HepG2 (cell line): Measurements from ENCODE around the gene SATB1. TPM values are rescaled to one million over a fixed set of nuclear protein-coding genes. Genes with fewer than 3 reads are reported as not detected.

Experiments
- ATAC-seq: fragments of 200-7000 bp; cut with Tn5 transposase; 3 replicates; pipeline ENCODE4 v1.9.1; 2020; ENCODE audit warnings: mild to moderate bottlenecking, moderate library complexity
- BruUV-seq: library from RNA; stranded (reverse); fragments of 400-500 nt; replicated peaks from 2 replicates; lab custom pipeline; 2021; lab: Mats Ljungman, UMichigan
- CTCF ChIA-PET: fragments of 300-600 bp; formaldehyde crosslinking; extraction: SDS; loops from one replicate; lab custom pipeline; 2021; ENCODE audit warnings: low total read pairs, inconsistent platforms, low intra/inter-chr PET ratio; lab: Yijun Ruan, JAX
- POLR2A ChIA-PET: fragments of 350-600 bp; sonication (Branson Sonifier 250); formaldehyde crosslinking; loops from one replicate; lab custom pipeline; 2020; ENCODE audit warnings: antibody characterized with exemption, inconsistent platforms; lab: Yijun Ruan, JAX
- DNase-seq: peaks from one replicate; pipeline ENCODE4 v3.0.0-alpha.2; 2015; ENCODE audit warnings: low spot score
- FAIRE-seq: peaks from 3 replicates; lab custom pipeline; 2011; peaks lifted over from hg19 to GRCh38; lab: Jason Lieb, UNC
- H2AFZ ChIP-seq: one replicate; pipeline ENCODE4 v1.6.1; 2011; ENCODE audit warnings: low read length, inconsistent platforms
- H3K27ac ChIP-seq: fragments of 300-600 bp; 3 replicates; pipeline ENCODE4 v1.8.0; 2011; ENCODE audit warnings: mixed run types, mild to moderate bottlenecking, mixed read lengths, low read length, inconsistent platforms; ENCODE audit not compliant: insufficient read depth; ENCODE audit errors: extremely low read length
- H3K27me3 ChIP-seq, 2 experiments: fragments of 200-600 bp in 1 of 2; 2 replicates in 1 of 2; 3 replicates in 1 of 2; pipeline versions ENCODE4 v1.6.0 to v1.8.0; 2011; ENCODE audit warnings: low read length in 2 of 2, mild to moderate bottlenecking in 2 of 2, moderate library complexity in 2 of 2, inconsistent platforms in 1 of 2; ENCODE audit not compliant: insufficient read depth in 2 of 2, control insufficient read depth in 1 of 2
- H3K36me3 ChIP-seq, 2 experiments: fragments of 200-600 bp in 1 of 2; replicated peaks in 1 of 2; 2 replicates in 1 of 2; 3 replicates in 1 of 2; pipeline versions ENCODE4 v1.5.1 to v1.8.0; 2011; ENCODE audit warnings: low read length in 2 of 2, inconsistent platforms in 1 of 2; ENCODE audit not compliant: insufficient read depth in 2 of 2, control insufficient read depth in 1 of 2
- H3K4me1 ChIP-seq: 2 replicates; pipeline ENCODE4 v1.5.1; 2012; ENCODE audit warnings: low read length, inconsistent platforms; ENCODE audit not compliant: insufficient read depth
- H3K4me2 ChIP-seq: 2 replicates; pipeline ENCODE4 v1.6.0; 2011; ENCODE audit warnings: low read depth, low read length, inconsistent platforms
- H3K4me3 ChIP-seq, 3 experiments: fragments of 200-600 bp in 1 of 3; sonication (generic), shearing (Covaris generic) in 1 of 3; replicated peaks in 1 of 3; 2 replicates each; pipeline ENCODE4 v1.5.1; 2011 to 2016; ENCODE audit warnings: low read length in 3 of 3, inconsistent platforms in 2 of 3, low read depth in 2 of 3, mild to moderate bottlenecking in 2 of 3, control low read depth in 1 of 3, mixed read lengths in 1 of 3; ENCODE audit not compliant: insufficient read depth in 1 of 3
- H3K79me2 ChIP-seq: one replicate; pipeline ENCODE4 v1.6.1; 2011; ENCODE audit warnings: low read length, inconsistent platforms; ENCODE audit not compliant: insufficient read depth
- H3K9ac ChIP-seq: 2 replicates; pipeline ENCODE4 v1.6.0; 2011; ENCODE audit warnings: mild to moderate bottlenecking, low read depth, low read length, inconsistent platforms; ENCODE audit not compliant: insufficient read depth
- H3K9me3 ChIP-seq: 2 replicates; pipeline ENCODE4 v1.5.1; 2012; ENCODE audit warnings: mild to moderate bottlenecking, low read length
- H4K20me1 ChIP-seq: 2 replicates; pipeline ENCODE4 v1.6.0; 2011; ENCODE audit warnings: inconsistent platforms, mild to moderate bottlenecking, low read length, moderate library complexity; ENCODE audit not compliant: insufficient read depth
- ASH2L ChIP-seq: fragments of 300-600, 200-600 bp; sonication (generic); IDR thresholded peaks from 2 replicates; pipeline ENCODE4 v1.7.0; 2017; ENCODE audit warnings: low read depth, mild to moderate bottlenecking, moderate library complexity, mixed read lengths, low read length; ENCODE audit not compliant: insufficient read length
- ATF5 ChIP-seq: sonication (generic); formaldehyde crosslinking; IDR thresholded peaks from 2 replicates; pipeline ENCODE4 v1.4.0; 2020; ENCODE audit warnings: mild to moderate bottlenecking, low read depth, missing genetic modification reagents
- GATA4 ChIP-seq: sonication (generic); IDR thresholded peaks from 2 replicates; pipeline ENCODE4 v1.6.1; 2016; ENCODE audit warnings: antibody characterized with exemption, low read depth, borderline replicate concordance
- GPBP1L1 ChIP-seq: sonication (generic); formaldehyde crosslinking; IDR thresholded peaks from 2 replicates; pipeline ENCODE4 v1.5.0; 2020; ENCODE audit warnings: mild to moderate bottlenecking, missing genetic modification reagents
- HINFP ChIP-seq: sonication (generic); formaldehyde crosslinking; IDR thresholded peaks from 2 replicates; pipeline ENCODE4 v1.4.0; 2020; ENCODE audit warnings: low read depth, mild to moderate bottlenecking, missing genetic modification reagents
- HOXD1 ChIP-seq: sonication (generic); formaldehyde crosslinking; IDR thresholded peaks from 2 replicates; pipeline ENCODE4 v1.5.0; 2020; ENCODE audit warnings: missing genetic modification reagents
- IKZF1 ChIP-seq: fragments of 450-650 bp; IDR thresholded peaks from 2 replicates; pipeline ENCODE4 v1.7.1; 2016
- RCOR2 ChIP-seq: IDR thresholded peaks from 2 replicates; pipeline ENCODE4 v1.6.1; 2016; ENCODE audit warnings: missing biosample characterization, missing genetic modification reagents
- SMAD1 ChIP-seq: sonication (generic); formaldehyde crosslinking; IDR thresholded peaks from 2 replicates; pipeline ENCODE4 v1.4.0; 2020; ENCODE audit warnings: missing genetic modification reagents, low read depth, mild to moderate bottlenecking, borderline replicate concordance
- STAG1 ChIP-seq: sonication (generic); formaldehyde crosslinking; IDR thresholded peaks from 2 replicates; pipeline ENCODE4 v1.4.0; 2020; ENCODE audit warnings: missing genetic modification reagents
- ZNF224 ChIP-seq: sonication (generic); formaldehyde crosslinking; IDR thresholded peaks from 2 replicates; pipeline ENCODE4 v1.5.0; 2020; ENCODE audit warnings: mild to moderate bottlenecking, missing genetic modification reagents
- ZNF274 ChIP-seq: sonication (generic); formaldehyde crosslinking; IDR thresholded peaks from 2 replicates; pipeline ENCODE4 v1.5.1; 2020; ENCODE audit warnings: mild to moderate bottlenecking, missing genetic modification reagents
- ZNF460 ChIP-seq: sonication (generic); formaldehyde crosslinking; IDR thresholded peaks from 2 replicates; pipeline ENCODE4 v1.5.1; 2020; ENCODE audit warnings: missing genetic modification reagents, mild to moderate bottlenecking, borderline replicate concordance
- ZNF468 ChIP-seq: sonication (generic); formaldehyde crosslinking; IDR thresholded peaks from 2 replicates; pipeline ENCODE4 v1.8.0; 2022; ENCODE audit warnings: mild to moderate bottlenecking, moderate library complexity, missing genetic modification reagents
- ZNF513 ChIP-seq: sonication (generic); formaldehyde crosslinking; conservative IDR thresholded peaks from 2 replicates; pipeline ENCODE4 v1.5.0; 2020; ENCODE audit warnings: missing genetic modification reagents
- ZNF768 ChIP-seq: sonication (generic); formaldehyde crosslinking; IDR thresholded peaks from 2 replicates; pipeline ENCODE4 v1.4.0; 2020; ENCODE audit warnings: missing genetic modification reagents
- ZSCAN21 ChIP-seq: sonication (generic); formaldehyde crosslinking; IDR thresholded peaks from 2 replicates; pipeline ENCODE4 v1.8.0; 2022; ENCODE audit warnings: mild to moderate bottlenecking, missing genetic modification reagents, moderate library complexity, borderline replicate concordance
- WGBS: methylation state at CpG from one replicate; pipeline ENCODE4 v1.1.6; 2017; ENCODE audit warnings: low lambda C conversion rate; 5-methylcytosine and 5-hydroxymethylcytosine counted together
- in situ Hi-C: cut with HindIII; loops from 2 replicates; pipeline ENCODE4 v1.10.0; 2017; ENCODE audit warnings: low pct_unique_long_range_greater_than_20kb; ENCODE audit not compliant: extremely low pct_ligation_motif_present
- intact Hi-C: fragments of 100-400 bp; cut with micrococcal nuclease; formaldehyde crosslinking; loops from one replicate; pipeline ENCODE4 v1.10.0; 2022; ENCODE audit not compliant: unreplicated experiment
- polyA plus RNA-seq, 8 experiments: library from polyadenylated mRNA; depleted of rRNA in 3 of 8; stranded (reverse) in 7 of 8; unstranded in 1 of 8; fragments of >200 nt; fragmentation: Illumina TruSeq in 4 of 8; extraction: Trizol in 4 of 8; gene quantifications; 2 replicates each; pipeline versions ENCODE4 v1.2.1 to v1.2.3, GENCODE V29; 2011 to 2016; ENCODE audit warnings: low read depth in 4 of 8, missing spikeins in 1 of 8, mixed read lengths in 1 of 8; ENCODE audit not compliant: insufficient read depth in 1 of 8
- total RNA-seq, 5 experiments: library from RNA; depleted of rRNA; stranded (reverse); fragments of >200 nt; fragmentation: Illumina TruSeq; extraction: Trizol; gene quantifications; 2 replicates each; pipeline ENCODE4 v1.2.3, GENCODE V29; 2016; ENCODE audit warnings: low read depth in 1 of 5

SATB1 gene
- total and polyA plus RNA-seq, 2 of the 13 experiments (the other 11 are each of a cell fraction or from before 2014, with no cell fraction given) = 0.03 TPM; not detected in 1

DNA sequence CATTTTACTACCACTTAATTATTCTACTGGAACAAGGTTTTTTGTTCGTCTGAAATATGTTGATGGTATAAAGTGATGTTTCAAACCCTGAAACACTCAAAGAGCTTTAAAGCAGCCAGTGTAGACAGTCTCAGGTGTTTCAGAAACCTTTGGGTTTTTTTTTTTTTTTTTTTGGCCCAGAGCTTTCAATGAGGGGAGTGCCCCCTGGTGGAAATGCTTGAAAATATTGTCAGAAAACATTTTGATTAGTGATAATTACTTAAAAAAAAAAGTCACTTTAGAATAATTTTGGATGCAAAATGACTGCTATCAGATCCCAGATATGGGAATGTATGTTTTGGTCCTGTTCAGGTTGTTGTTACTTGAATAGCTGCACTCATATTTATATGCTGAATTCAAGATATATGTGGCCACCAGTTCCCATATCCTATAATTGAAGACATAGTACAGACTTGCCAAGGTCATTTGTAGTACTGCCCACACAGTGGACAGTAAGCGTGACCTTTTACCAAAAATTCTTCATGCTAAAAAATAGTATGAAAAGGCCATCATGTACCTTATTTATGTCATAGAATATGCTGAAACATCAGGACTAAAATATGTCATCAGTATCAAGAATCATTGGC lies 35.9 kb downstream of the SATB1 start (continued):
- TF ChIP-seq STAG1 (CRISPR knock-in tag) = 0 out of 2 replicates have a peak, but pooled peaks have one; percentile 5
- no peak for TF ChIP-seq ZSCAN21 (CRISPR knock-in tag)
- no peak for TF ChIP-seq HINFP (CRISPR knock-in tag)
- no peak for TF ChIP-seq GPBP1L1 (CRISPR knock-in tag)
- TF ChIP-seq, all 625 proteins: peak for 3

- in situ Hi-C loops (loop anchor here (25.0 kb wide), 1 partner anchor 1124 kb away; no protein-coding TSS in a partner anchor), intact Hi-C loops (no loop called here)
- H3K36me3 ChIP-seq = no peaks in the 10 kb centered on the region
- no peak for ATAC-seq
- FAIRE-seq = no peak
- ChIA-PET POLR2A (no interaction called here), CTCF (no interaction called here)
- H3K4me1 ChIP-seq = no peaks in the 10 kb centered on the region
- TF ChIP-seq ZNF513 (CRISPR knock-in tag) (no peak), HOXD1 (CRISPR knock-in tag) (no peak), ZNF274 (CRISPR knock-in tag) (no peak), ATF5 (CRISPR knock-in tag) (no peak), ASH2L (no peak), ZNF468 (no peak), ZNF768 (no peak), SMAD1 (no peak), ZNF224 (CRISPR knock-in tag) (no peak), RCOR2 (CRISPR knock-in tag) (no peak), IKZF1 (no peak), ZNF460 (CRISPR knock-in tag) (no peak), GATA4 (no peak)
- no peaks in the 10 kb centered on the region for H3K79me2 ChIP-seq
- WGBS = 20% methylated on average over 8 of the region's 9 CpGs
- no peak for DNase-seq
- H3K4me3 ChIP-seq = no peak overlapping the region
- no peaks in the 10 kb centered on the region for H4K20me1 ChIP-seq
- H3K27me3 ChIP-seq = 0 out of 5 replicates have a peak, but pooled peaks cover 0 to 4% of the 10 kb centered on the region in 2 experiments
- no peak overlapping the region for H3K4me2 ChIP-seq
- no peaks in the 10 kb centered on the region for H3K9me3 ChIP-seq
- H3K27ac ChIP-seq = no peak overlapping the region
- no peak overlapping the region for H2AFZ ChIP-seq
- no peak overlapping the region for H3K9ac ChIP-seq
- BruUV-seq = no TSS peak
Observed at GRCh38 chr3:18386274-18386890, 38.8 kb downstream of the SATB1 start.
